GM12878 (cell line): Measurements from ENCODE around the gene FBXL7.

ENCODE experiments used
- CTCF ChIP-seq, 3 experiments: IDR thresholded peaks in 2 of 3; conservative IDR thresholded peaks in 1 of 3; 2 replicates each; pipeline ENCODE4 v1.5.1; 2011; ENCODE audit warnings: low read depth in 3 of 3, low read length in 3 of 3, mild to moderate bottlenecking in 3 of 3, control low read depth in 2 of 3, moderate library complexity in 2 of 3, inconsistent platforms in 1 of 3, mixed read lengths in 1 of 3; ENCODE audit not compliant: control insufficient read depth in 2 of 3, insufficient read depth in 1 of 3; ENCODE audit errors: extremely low read depth in 1 of 3
- HDAC6 ChIP-seq: fragments of 200-600 bp; sonication (generic); IDR thresholded peaks from one replicate; pipeline ENCODE4 v1.8.0; 2017; ENCODE audit warnings: antibody characterized with exemption; ENCODE audit not compliant: unreplicated experiment
- MTA3 ChIP-seq: IDR thresholded peaks from 2 replicates; pipeline ENCODE4 v1.6.1; 2012; ENCODE audit warnings: low read length, inconsistent platforms, borderline replicate concordance
- NFXL1 ChIP-seq: fragments of 450-650 bp; IDR thresholded peaks from 2 replicates; pipeline ENCODE4 v1.6.1; 2017; ENCODE audit warnings: antibody characterized with exemption, mild to moderate bottlenecking, borderline replicate concordance
- NRF1 ChIP-seq: conservative IDR thresholded peaks from 2 replicates; pipeline ENCODE4 v1.6.1; 2011; ENCODE audit warnings: mild to moderate bottlenecking, low read depth, low read length, improper control_type of control experiment
- POLR2AphosphoS5 ChIP-seq: IDR thresholded peaks from 2 replicates; pipeline ENCODE4 v1.6.1; 2011; ENCODE audit warnings: mild to moderate bottlenecking, low read length, inconsistent platforms
- TF ChIP-seq, protein P1 (sequence below): fragments of 450-650 bp; conservative IDR thresholded peaks from 2 replicates; pipeline ENCODE4 v1.6.1; 2017; ENCODE audit warnings: mild to moderate bottlenecking, moderate library complexity

DNA sequence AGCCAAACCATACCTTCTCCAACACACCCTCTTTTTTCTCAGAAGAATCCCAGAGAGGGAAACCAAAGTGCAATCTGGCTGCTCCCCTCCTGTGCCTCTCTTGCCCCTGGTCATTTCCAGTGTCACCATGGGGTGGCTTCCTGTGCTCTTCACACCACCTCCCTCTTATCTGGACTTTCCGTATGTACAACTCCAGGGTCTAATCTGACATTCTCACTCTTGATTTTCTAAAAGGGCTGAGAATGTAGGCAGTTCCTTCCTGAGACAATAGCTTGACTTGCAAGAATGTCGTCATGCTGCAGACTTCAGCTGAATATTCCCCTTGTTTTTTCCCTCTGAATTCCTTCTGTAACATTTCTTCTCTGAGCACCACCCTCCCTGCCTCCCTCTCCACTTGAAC is 110.2 kb downstream of the FBXL7 start:
- no peak for TF ChIP-seq CTCF (IDR thresholded peaks at IDR 0.05 in 2 of 3, conservative IDR thresholded peaks at IDR 0.05 in 1 of 3; ENCODE audit: control insufficient read depth in 2 of 3, extremely low read depth in 1 of 3, insufficient read depth in 1 of 3, low read depth in 3 of 3, low read length in 3 of 3)
- TF ChIP-seq NFXL1 = no peak
- TF ChIP-seq HDAC6 = no peak
- TF ChIP-seq POLR2AphosphoS5 = no peak
- no peak for TF ChIP-seq NRF1
- TF ChIP-seq, protein P1, sequence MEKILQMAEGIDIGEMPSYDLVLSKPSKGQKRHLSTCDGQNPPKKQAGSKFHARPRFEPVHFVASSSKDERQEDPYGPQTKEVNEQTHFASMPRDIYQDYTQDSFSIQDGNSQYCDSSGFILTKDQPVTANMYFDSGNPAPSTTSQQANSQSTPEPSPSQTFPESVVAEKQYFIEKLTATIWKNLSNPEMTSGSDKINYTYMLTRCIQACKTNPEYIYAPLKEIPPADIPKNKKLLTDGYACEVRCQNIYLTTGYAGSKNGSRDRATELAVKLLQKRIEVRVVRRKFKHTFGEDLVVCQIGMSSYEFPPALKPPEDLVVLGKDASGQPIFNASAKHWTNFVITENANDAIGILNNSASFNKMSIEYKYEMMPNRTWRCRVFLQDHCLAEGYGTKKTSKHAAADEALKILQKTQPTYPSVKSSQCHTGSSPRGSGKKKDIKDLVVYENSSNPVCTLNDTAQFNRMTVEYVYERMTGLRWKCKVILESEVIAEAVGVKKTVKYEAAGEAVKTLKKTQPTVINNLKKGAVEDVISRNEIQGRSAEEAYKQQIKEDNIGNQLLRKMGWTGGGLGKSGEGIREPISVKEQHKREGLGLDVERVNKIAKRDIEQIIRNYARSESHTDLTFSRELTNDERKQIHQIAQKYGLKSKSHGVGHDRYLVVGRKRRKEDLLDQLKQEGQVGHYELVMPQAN = no peak
- TF ChIP-seq MTA3 = no peak
